HT1080 (cell line): ENCODE data around the gene NOVA1. TPM values are rescaled to one million over a fixed set of nuclear protein-coding genes. Genes with fewer than 3 reads are reported as not detected.
A peak's percentile ranks its signal among the peaks of the same experiment; 100 is the strongest.
"Not testable (repeated sequence)": the region's sequence is repeated elsewhere in the genome, so short reads cannot be mapped to it uniquely, and the experiment has no call there.

Experiments
- DNase-seq: peaks from one replicate; pipeline ENCODE4 v3.0.0-alpha.2; 2015; ENCODE audit warnings: low read depth
- polyA plus RNA-seq, 2 experiments: library from polyadenylated mRNA; depleted of rRNA; stranded (reverse); fragments of >200 nt; gene quantifications; 2 replicates each; pipeline ENCODE4 v1.2.3, GENCODE V29; 2015
- total RNA-seq: library from RNA; depleted of rRNA; stranded (reverse); fragments of >200 nt; shearing (Covaris generic); gene quantifications from 2 replicates; pipeline ENCODE4 v1.2.3, GENCODE V29; 2014; rRNA removed

Gene NOVA1
- total RNA-seq: not detected in 2 replicates
- polyA plus RNA-seq (2015; cell fraction: cytosol; rRNA removed): not detected in 2 replicates
- not detected in 2 replicates for polyA plus RNA-seq (2015; cell fraction: nucleus; rRNA removed)

- no peak for DNase-seq
These were observed at the start of gene NOVA1 for GRCh38 chr14:26597589-26598080. NOVA1 (minus strand) TSS chr14:26598033; CDS start chr14:26597436, 597 bp downstream.

GRCh38 chr14:26645057-26645456 is 47.2 kb upstream of the NOVA1 start:
- DNase-seq: not testable (repeated sequence)

GRCh38 chr14:26636561-26636960 is 38.7 kb upstream of the NOVA1 start:
- no peak for DNase-seq

DNA sequence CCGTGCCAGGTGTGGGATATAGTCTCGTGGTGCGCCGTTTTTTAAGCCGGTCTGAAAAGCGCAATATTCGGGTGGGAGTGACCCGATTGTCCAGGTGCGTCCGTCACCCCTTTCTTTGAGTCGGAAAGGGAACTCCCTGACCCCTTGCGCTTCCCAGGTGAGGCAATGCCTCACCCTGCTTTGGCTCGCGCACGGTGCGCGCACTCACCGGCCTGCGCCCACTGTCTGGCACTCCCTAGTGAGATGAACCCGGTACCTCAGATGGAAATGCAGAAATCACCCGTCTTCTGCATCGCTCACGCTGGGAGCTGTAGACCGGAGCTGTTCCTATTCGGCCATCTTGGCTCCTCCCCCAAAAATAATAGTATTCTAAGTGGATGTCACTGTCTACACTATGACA is 37.1 kb upstream of the NOVA1 start:
- DNase-seq: not testable (repeated sequence)

GRCh38 chr14:26626256-26626655 is 28.4 kb upstream of the NOVA1 start:
- no peak for DNase-seq

GRCh38 chr14:26622611-26623010 is 24.8 kb upstream of the NOVA1 start:
- DNase-seq: no peak

GRCh38 chr14:26621807-26622560 is 24.2 kb upstream of the NOVA1 start:
- DNase-seq: no peak

DNA sequence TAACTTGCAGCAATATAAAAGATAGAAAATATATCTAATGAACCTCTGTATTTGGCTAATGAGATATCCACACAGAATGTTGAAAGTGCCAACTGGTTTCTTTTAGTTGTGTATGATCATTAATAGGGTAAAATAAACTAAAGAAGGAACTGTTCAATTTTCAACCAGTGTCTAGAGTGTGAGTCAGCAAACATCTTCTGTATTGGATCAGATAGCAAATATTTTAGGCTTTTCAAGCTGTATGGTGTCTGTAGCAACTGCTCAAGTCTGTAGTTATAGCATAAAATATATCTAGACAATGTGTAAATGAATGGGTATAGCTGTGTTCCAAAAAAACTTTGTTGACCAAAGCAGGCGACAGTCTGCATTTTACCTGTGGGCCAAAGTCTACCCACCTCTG is 23.5 kb upstream of the NOVA1 start:
- DNase-seq: no peak

- DNase-seq: no peak
These were observed 13.4 kb upstream of the NOVA1 start for GRCh38 chr14:26611259-26611658.

- no peak for DNase-seq
These were observed 9.0 kb upstream of the NOVA1 start for GRCh38 chr14:26606729-26607312.

- DNase-seq: no peak
These were observed 7.8 kb upstream of the NOVA1 start for GRCh38 chr14:26605602-26606001.

- DNase-seq: no peak
These were observed 5.1 kb upstream of the NOVA1 start for GRCh38 chr14:26602902-26603301.

DNA sequence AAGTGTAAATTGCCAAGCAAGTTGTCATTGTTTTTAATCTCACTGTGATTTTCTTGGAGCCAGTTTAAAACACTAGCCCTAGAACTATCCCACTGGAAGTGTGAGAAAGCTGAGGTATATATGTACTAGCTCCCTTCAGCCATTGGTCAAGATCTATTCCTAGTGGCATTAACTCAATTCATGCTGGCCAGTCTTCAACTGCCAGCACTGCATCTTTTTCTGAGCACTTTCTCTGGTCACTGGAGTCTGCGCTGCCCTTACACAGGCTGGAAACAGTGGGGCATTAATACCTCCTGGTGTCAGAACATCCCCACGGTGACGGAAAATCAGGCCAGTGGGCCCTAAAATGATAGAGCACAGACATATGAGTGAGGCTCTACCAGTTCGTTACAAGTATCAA is 4.0 kb upstream of the NOVA1 start:
- no peak for DNase-seq

DNA sequence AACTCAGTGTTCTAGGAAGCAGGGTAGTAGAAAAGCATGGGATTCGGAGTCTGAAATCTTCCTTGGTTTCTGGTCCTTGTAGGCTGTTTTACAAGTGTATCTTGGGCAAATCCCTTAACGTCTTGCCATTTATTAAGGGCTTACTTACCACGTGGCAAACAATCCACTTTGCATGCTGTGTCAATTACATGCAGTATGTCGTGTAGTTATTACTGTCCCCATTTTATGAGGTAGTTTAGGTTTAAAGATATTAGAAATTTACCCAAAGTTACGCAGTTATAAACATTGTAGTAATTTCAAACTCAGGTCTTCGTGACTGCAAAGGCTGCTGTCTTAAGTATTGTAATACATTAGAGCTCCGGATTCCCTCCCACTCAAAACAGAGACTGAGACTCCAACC is 1.5 kb upstream of the NOVA1 start:
- no peak for DNase-seq

- no peak for DNase-seq
These were observed 869 bp upstream of the NOVA1 start for GRCh38 chr14:26598672-26599131.

DNA sequence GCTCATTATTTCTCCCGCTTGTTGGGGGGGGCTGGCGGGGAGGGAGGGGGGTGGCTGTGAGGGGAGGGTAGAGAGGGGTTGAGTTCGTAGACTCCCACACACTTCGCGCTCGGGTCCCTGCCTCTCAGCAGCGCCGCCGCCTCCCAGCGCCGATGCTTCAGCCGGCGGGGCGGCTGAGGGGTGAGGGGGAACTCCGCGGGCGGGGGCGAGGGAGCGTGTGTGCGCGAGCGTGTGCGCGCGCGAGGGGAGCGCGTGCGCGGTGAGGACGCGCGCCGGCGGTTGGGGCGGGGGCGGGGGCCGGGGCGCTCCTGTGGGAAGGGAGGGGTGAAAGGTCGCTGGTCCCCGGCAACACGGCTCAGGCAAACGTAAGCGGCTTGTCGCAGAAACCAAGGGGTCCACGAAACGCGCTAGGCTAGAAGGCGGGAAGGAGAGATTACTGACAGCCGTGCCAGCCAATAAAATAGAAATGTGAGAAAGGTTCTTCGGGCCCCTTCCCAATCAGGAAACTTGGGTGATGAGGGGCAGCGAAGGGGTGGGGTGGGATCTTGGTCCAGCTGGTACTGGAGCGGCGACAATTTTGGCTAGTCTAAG is 343 bp upstream of the NOVA1 start:
- peak; percentile 10 for DNase-seq

GRCh38 chr14:26597071-26597588 is 703 bp downstream of the NOVA1 start:
- no peak for DNase-seq

DNA sequence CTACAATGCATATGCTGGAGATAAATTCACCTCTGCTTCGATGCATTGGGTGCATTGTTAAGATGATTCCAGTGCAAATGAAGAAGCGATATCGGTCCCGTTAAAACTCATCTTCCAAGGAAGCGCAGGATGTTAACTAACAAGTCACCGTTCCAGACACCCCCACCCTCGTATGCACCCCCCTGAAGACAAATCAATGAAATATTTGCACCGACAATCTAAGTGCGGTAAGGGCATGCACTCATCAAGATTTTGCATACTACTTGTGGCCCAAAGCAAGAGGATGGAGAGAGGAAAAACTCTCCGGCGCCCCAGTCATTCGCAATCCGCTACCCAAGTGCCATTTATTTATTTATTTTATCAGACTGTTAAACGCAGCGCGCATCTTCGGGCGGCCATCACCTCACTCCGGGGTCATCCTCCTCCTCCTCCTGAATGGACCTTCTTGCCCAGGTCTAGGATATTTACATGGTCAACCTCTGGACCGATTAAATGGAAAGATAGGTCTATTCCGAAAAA is 1.2 kb downstream of the NOVA1 start:
- no peak for DNase-seq

DNA sequence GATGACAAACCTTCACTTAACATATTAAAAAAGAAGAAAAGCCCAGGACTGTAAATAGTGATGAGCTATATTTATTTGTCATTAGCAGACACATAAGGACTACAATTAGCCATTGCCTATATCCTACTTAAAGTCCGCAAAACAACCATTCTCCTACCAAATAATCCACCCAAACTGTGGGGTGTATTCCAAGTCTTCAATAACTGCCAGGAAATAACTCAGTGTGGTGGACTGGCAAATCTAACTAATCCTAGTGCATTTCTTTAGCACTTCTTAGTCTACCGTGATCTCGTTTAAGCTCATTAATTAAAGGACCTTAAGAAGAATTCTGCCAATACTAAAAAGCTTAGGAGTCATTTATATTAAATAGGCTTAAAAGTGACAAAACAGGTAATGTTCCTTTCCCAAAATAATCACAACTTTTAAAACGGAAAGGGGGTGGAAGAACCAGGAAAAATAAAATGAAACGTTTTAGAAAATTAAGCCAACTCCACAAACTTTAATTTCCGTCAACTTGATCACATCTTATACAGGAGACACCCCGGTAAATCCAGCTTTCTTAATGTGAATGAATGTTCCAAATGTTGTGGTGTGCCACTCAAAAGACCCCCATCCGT is 1.8 kb downstream of the NOVA1 start:
- no peak for DNase-seq

GRCh38 chr14:26594756-26595545 is 2.9 kb downstream of the NOVA1 start:
- no peak for DNase-seq
